Neural progenitor cell (in vitro differentiated cells): ENCODE measurements around the gene SLC6A12. TPM values are rescaled to one million over a fixed set of nuclear protein-coding genes. Genes with fewer than 3 reads are reported as not detected.

Source experiments
- DNase-seq: peaks from one replicate; pipeline ENCODE4 v3.0.0-alpha.2; 2016; ENCODE audit warnings: low spot score
- H2AFZ ChIP-seq: fragments of 200-600 bp; sonication (generic); replicated peaks from 2 replicates; pipeline ENCODE4 v1.6.1; 2016; ENCODE audit warnings: antibody characterized with exemption
- H3F3A ChIP-seq: fragments of 200-600 bp; sonication (generic); 2 replicates; pipeline ENCODE4 v1.6.1; 2016; ENCODE audit warnings: antibody characterized with exemption, low read depth
- H3K27ac ChIP-seq: fragments of 200-600 bp; sonication (generic); 2 replicates; pipeline ENCODE4 v1.5.1; 2016; ENCODE audit warnings: mild to moderate bottlenecking
- H3K27me3 ChIP-seq: fragments of 200-600 bp; sonication (generic); 2 replicates; pipeline ENCODE4 v1.6.1; 2016; ENCODE audit warnings: mild to moderate bottlenecking, moderate library complexity
- H3K36me3 ChIP-seq: fragments of 200-600 bp; sonication (generic); 2 replicates; pipeline ENCODE4 v1.5.1; 2016
- H3K4me1 ChIP-seq: fragments of 200-600 bp; sonication (generic); 2 replicates; pipeline ENCODE4 v1.6.1; 2016; ENCODE audit warnings: mixed run types
- H3K4me2 ChIP-seq: fragments of 200-600 bp; sonication (generic); 2 replicates; pipeline ENCODE4 v1.6.1; 2016
- H3K4me3 ChIP-seq: fragments of 200-600 bp; sonication (generic); 2 replicates; pipeline ENCODE4 v1.5.1; 2016
- H3K79me2 ChIP-seq: fragments of 200-600 bp; sonication (generic); 2 replicates; pipeline ENCODE4 v1.6.1; 2016; ENCODE audit warnings: low read depth
- H3K9ac ChIP-seq: fragments of 200-600 bp; sonication (generic); 2 replicates; pipeline ENCODE4 v1.6.1; 2016
- H3K9me3 ChIP-seq: fragments of 200-600 bp; sonication (generic); 2 replicates; pipeline ENCODE4 v1.5.1; 2016; ENCODE audit warnings: low read depth
- H4K20me1 ChIP-seq: fragments of 200-600 bp; sonication (generic); 2 replicates; pipeline ENCODE4 v1.6.1; 2016; ENCODE audit warnings: low read depth
- H3K27ac Mint-ChIP-seq: 3 replicates; pipeline ENCODE4 v1.8.0; 2021; ENCODE audit warnings: mixed read lengths
- H3K27me3 Mint-ChIP-seq: 2 replicates; pipeline ENCODE4 v1.8.0; 2022; ENCODE audit warnings: low read depth, mild to moderate bottlenecking, inconsistent platforms, moderate library complexity, mixed read lengths; ENCODE audit not compliant: insufficient read depth
- H3K36me3 Mint-ChIP-seq: 3 replicates; pipeline ENCODE4 v1.8.0; 2021; ENCODE audit warnings: mixed read lengths
- H3K4me1 Mint-ChIP-seq: 3 replicates; pipeline ENCODE4 v1.8.0; 2021; ENCODE audit warnings: mixed read lengths
- H3K4me3 Mint-ChIP-seq: 3 replicates; pipeline ENCODE4 v1.8.0; 2021; ENCODE audit warnings: mild to moderate bottlenecking, moderate library complexity, mixed read lengths
- H3K9me3 Mint-ChIP-seq: 3 replicates; pipeline ENCODE4 v1.8.0; 2020; ENCODE audit warnings: mixed read lengths
- EZH2 ChIP-seq: fragments of 200-600 bp; sonication (generic); IDR thresholded peaks from 2 replicates; pipeline ENCODE4 v1.6.1; 2017; ENCODE audit warnings: antibody characterized with exemption, mild to moderate bottlenecking, moderate library complexity
- EZH2phosphoT487 ChIP-seq: fragments of 200-600 bp; sonication (generic); IDR thresholded peaks from 2 replicates; pipeline ENCODE4 v1.6.1; 2017; ENCODE audit warnings: antibody characterized with exemption
- total RNA-seq: library from RNA; depleted of rRNA; stranded (reverse); fragments of >200 nt; gene quantifications from 2 replicates; pipeline ENCODE4 v1.2.3, GENCODE V29; 2015; ENCODE audit warnings: low replicate concordance
- TF ChIP-seq, protein P1 (sequence below): fragments of 200-600 bp; sonication (generic); IDR thresholded peaks from 2 replicates; pipeline ENCODE4 v1.5.1; 2017; ENCODE audit warnings: antibody characterized with exemption, mild to moderate bottlenecking

Gene SLC6A12
- total RNA-seq, 1 donor from 2014 or later, result not detected

DNA sequence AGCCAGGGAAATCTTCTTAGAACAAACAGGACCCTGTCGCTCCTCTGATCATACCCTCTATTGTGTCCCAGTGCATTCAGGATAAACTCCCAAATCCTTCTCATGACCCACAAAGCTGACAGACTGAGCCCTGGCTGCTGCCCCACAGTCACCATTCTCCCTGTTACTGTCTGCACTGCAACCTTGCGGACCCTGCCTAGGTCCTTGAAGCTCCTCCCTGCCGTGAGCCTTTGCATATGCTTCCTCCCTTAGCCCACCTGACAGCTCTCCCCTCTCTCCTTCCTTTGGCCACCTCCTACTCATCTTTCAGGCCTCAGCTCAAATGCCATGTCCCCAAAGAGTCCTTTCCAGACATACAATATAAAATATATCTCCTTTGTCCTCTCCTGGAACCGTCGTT lies 62.4 kb downstream of the SLC6A12 start:
- Mint-ChIP-seq H3K4me1 (peaks cover 19% of the 10 kb centered on the region), H3K27me3 (peaks cover 9% of the 10 kb centered on the region)

DNA sequence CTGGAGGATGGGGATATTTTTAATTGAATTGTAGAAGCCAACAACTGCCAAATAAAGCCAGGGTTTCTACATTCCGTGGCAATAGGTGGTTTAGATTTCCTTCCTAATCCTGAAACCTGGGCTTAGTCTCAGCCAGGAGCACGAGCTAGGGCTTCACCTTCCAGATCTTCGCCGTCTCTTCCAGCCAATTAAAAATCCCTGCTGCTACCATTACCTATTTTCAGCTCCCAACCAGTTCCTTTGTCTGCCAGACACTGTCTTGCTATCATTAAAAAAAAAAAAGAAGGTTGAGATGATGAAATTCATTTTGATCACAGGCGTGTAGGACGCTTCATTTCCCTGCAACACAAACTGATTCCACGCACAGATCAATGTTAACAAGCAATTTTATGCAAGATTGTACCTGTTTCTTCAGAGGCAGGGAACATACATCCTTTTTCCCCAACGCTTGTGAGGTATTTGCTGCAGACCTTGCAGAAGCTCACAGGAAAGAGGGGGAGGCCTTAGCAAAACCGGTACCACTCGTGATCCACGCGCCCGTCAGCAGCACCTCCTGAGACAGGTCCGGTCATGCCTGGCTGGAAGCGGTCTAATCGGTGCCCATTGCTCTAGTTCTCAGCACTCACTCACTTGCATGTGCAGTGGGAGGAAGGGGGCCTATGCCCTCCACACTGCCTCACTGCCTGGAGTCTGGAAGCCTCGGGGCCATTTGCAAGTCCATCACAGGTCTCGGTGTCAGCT lies 65.1 kb downstream of the SLC6A12 start:
- Histone ChIP-seq H3K4me3 (no peak overlapping the region), H4K20me1 (no peaks in the 10 kb centered on the region), H3K9me3 (no peaks in the 10 kb centered on the region), H3K9ac (no peak overlapping the region), H3K27ac (no peak overlapping the region), H2AFZ (no peak overlapping the region), H3K79me2 (no peaks in the 10 kb centered on the region), H3K27me3 (no peaks in the 10 kb centered on the region), H3K36me3 (no peaks in the 10 kb centered on the region), H3F3A (no peaks in the 10 kb centered on the region), H3K4me2 (no peak overlapping the region), H3K4me1 (peaks cover 21% of the 10 kb centered on the region)
- DNase-seq, result no peak
- TF ChIP-seq, protein P1, sequence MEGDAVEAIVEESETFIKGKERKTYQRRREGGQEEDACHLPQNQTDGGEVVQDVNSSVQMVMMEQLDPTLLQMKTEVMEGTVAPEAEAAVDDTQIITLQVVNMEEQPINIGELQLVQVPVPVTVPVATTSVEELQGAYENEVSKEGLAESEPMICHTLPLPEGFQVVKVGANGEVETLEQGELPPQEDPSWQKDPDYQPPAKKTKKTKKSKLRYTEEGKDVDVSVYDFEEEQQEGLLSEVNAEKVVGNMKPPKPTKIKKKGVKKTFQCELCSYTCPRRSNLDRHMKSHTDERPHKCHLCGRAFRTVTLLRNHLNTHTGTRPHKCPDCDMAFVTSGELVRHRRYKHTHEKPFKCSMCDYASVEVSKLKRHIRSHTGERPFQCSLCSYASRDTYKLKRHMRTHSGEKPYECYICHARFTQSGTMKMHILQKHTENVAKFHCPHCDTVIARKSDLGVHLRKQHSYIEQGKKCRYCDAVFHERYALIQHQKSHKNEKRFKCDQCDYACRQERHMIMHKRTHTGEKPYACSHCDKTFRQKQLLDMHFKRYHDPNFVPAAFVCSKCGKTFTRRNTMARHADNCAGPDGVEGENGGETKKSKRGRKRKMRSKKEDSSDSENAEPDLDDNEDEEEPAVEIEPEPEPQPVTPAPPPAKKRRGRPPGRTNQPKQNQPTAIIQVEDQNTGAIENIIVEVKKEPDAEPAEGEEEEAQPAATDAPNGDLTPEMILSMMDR, result no peak
- TF ChIP-seq EZH2, result no peak
- no peak for TF ChIP-seq EZH2phosphoT487
- Mint-ChIP-seq H3K27me3 (peaks cover 12% of the 10 kb centered on the region), H3K36me3 (no peaks in the 10 kb centered on the region), H3K4me3 (no peak overlapping the region), H3K4me1 (peaks cover 40% of the 10 kb centered on the region), H3K9me3 (no peaks in the 10 kb centered on the region), H3K27ac (no peak overlapping the region)

More for the DNA sequence above, 62.4 kb downstream of the SLC6A12 start:
- TF ChIP-seq, protein P1, result no peak
- TF ChIP-seq EZH2phosphoT487 (no peak), EZH2 (no peak)
- Histone ChIP-seq H2AFZ (no peak overlapping the region), H3K4me1 (no peaks in the 10 kb centered on the region), H4K20me1 (no peaks in the 10 kb centered on the region), H3K79me2 (no peaks in the 10 kb centered on the region), H3K9ac (no peak overlapping the region), H3K4me3 (no peak overlapping the region), H3K27me3 (no peaks in the 10 kb centered on the region), H3F3A (no peaks in the 10 kb centered on the region), H3K4me2 (no peak overlapping the region), H3K9me3 (no peaks in the 10 kb centered on the region), H3K36me3 (no peaks in the 10 kb centered on the region), H3K27ac (no peak overlapping the region)
- Mint-ChIP-seq H3K36me3 (no peaks in the 10 kb centered on the region), H3K4me3 (no peak overlapping the region), H3K9me3 (no peaks in the 10 kb centered on the region), H3K27ac (no peak overlapping the region)
- DNase-seq, result no peak

- H2AFZ ChIP-seq, result no peak overlapping the region
- H3K27me3 ChIP-seq, result no peaks in the 10 kb centered on the region
- H3K27ac ChIP-seq, result no peak overlapping the region
- H3K9me3 Mint-ChIP-seq, result no peaks in the 10 kb centered on the region
- no peaks in the 10 kb centered on the region for H3K9me3 ChIP-seq
- DNase-seq, result no peak
- no peaks in the 10 kb centered on the region for H4K20me1 ChIP-seq
- no peak overlapping the region for H3K27ac Mint-ChIP-seq
- no peaks in the 10 kb centered on the region for H3K79me2 ChIP-seq
- H3K4me3 Mint-ChIP-seq, result no peak overlapping the region
- no peak overlapping the region for H3K9ac ChIP-seq
- H3K4me3 ChIP-seq, result no peak overlapping the region
- peaks cover 38% of the 10 kb centered on the region for H3K4me1 Mint-ChIP-seq
- H3F3A ChIP-seq, result peaks cover 7% of the 10 kb centered on the region
- peaks cover 12% of the 10 kb centered on the region for H3K27me3 Mint-ChIP-seq
- peaks cover 29% of the 10 kb centered on the region for H3K4me1 ChIP-seq
- no peak overlapping the region for H3K4me2 ChIP-seq
- H3K36me3 Mint-ChIP-seq, result no peaks in the 10 kb centered on the region
- TF ChIP-seq, protein P1, result no peak
- TF ChIP-seq EZH2 (no peak), EZH2phosphoT487 (no peak)
- H3K36me3 ChIP-seq, result no peaks in the 10 kb centered on the region
Measured at GRCh38 chr12:147242-147641, 66.7 kb downstream of the SLC6A12 start.
